GM12872 (cell line): ENCODE results near the gene CMBL.

Source experiments
- TF ChIP-seq, protein P1 (sequence below): IDR thresholded peaks from 3 replicates; pipeline ENCODE4 v1.5.1; 2011; ENCODE audit warnings: low read depth, mild to moderate bottlenecking, low read length, moderate library complexity; ENCODE audit not compliant: insufficient read depth

Gene CMBL

DNA sequence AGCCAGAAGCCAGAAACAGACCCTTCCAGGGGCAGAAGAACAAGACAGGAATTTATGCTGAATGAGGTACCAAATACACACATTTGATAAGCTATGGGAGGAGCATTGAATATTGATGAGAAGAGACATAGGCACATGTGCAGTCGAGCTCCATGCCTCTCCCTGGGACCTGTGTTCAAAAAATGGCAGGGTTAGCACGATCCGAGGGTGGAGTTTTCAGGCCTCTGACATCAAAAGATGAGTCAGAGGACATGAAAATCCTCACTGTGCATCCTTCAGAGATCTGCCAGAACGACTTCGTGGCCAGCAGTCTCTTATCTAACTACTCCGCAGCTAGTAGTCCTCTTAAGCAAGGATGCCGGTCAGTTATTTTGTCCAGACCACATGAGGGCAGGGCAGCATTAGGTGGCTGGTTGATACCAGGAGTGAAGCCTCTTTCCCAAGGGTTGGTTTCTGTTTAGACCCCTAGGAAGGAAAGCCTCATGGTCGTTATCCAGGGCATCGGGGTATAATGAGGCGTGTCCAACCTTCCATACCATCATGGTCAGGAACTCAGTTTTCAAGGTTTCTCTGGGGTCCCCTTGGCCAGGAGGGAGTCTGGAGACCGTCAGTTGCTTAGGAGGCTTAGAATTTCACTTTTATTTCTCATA lies 11.6 kb upstream of the CMBL start:
- TF ChIP-seq, protein P1, sequence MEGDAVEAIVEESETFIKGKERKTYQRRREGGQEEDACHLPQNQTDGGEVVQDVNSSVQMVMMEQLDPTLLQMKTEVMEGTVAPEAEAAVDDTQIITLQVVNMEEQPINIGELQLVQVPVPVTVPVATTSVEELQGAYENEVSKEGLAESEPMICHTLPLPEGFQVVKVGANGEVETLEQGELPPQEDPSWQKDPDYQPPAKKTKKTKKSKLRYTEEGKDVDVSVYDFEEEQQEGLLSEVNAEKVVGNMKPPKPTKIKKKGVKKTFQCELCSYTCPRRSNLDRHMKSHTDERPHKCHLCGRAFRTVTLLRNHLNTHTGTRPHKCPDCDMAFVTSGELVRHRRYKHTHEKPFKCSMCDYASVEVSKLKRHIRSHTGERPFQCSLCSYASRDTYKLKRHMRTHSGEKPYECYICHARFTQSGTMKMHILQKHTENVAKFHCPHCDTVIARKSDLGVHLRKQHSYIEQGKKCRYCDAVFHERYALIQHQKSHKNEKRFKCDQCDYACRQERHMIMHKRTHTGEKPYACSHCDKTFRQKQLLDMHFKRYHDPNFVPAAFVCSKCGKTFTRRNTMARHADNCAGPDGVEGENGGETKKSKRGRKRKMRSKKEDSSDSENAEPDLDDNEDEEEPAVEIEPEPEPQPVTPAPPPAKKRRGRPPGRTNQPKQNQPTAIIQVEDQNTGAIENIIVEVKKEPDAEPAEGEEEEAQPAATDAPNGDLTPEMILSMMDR: no peak

DNA sequence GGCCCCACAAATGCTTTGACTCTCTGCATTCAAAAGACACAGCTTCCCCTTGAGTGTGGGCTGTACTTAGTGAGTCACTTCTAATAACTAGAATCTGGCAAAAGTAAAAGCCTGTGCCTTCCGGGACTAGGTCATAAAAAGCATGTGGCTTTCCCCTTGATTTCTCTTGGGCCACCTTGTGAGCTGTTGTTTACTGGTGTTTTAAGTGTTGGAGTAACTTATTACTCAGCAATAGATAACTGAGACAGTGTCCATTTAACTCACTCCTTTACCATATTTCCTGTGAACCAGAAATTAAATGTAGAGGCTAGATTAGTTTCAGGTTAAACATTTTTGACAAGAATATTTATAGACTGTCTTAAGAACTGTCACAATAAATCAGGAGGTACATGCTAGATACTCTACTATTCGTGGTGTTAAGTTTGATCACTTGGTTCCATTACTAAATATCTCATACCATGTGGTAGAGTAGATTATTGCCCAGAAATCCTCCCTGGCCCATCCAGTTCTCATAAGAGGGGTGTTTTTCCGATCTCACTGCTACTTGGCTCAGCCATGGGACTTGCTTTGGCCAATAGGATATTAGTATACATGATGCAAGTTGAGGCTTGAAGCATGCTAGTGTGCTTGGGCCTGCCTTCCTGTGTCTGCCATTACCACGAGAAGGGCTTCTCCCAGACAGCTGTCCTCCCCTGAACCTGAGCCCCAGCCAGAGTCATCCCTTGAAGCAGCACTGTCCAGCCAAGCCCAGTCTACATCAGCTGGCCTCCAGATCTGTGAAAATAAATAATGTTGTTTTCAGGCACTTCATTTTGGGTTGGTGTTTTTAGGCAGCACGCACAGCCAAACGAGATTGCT lies 10.4 kb upstream of the CMBL start:
- TF ChIP-seq, protein P1: no peak

DNA sequence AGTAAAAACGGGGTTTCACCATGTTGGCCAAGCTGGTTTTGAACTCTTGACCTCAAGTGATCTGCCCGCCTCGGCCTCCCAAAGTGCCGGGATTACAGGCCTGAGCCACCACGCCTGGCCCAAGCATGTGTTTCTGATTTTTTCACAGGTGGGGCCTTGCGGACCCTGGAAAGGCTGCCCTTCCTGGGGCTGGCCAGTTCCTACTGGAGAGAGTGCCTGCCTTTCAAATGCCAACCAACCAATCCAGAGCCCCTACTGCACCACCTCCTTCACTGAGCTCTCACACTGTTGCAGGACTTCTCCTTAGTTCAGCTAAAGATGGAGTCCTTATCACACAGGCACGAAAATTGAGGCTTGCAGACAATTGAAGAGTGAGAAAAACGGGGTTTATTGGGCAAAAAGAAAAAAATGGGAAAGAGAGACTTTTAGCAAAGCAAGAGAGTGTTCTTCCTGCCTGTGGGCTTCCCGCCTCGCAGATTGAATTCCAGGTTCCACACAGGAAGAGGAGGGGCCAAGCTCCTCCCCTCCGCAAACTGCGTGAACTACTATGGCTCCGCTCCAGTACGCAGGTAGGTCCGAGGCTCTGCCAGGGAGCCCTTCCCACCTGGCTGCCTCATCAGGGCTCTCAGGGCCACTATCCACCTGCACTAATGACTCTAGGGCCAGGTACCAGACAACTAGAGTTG lies 8.3 kb upstream of the CMBL start:
- TF ChIP-seq, protein P1: no peak

DNA sequence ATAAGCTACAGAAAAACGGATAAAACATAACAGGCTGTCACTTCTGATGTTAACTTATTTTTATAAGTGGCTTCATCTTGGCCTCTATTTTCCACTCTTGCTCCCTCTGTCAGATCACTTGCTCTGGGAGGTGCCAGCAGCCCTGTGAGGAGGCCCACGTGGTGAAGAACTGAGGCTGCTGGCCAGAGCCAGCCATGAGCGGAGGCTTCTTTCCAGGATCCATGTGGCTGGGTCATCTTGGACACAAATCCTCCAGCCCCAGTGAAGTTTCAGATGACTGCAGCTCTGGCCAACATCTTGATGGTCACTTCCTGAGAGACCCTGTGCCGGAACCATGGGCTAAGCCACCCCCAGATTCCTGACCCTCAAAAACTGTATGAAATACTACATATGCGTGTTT lies 7.5 kb upstream of the CMBL start:
- TF ChIP-seq, protein P1: no peak

DNA sequence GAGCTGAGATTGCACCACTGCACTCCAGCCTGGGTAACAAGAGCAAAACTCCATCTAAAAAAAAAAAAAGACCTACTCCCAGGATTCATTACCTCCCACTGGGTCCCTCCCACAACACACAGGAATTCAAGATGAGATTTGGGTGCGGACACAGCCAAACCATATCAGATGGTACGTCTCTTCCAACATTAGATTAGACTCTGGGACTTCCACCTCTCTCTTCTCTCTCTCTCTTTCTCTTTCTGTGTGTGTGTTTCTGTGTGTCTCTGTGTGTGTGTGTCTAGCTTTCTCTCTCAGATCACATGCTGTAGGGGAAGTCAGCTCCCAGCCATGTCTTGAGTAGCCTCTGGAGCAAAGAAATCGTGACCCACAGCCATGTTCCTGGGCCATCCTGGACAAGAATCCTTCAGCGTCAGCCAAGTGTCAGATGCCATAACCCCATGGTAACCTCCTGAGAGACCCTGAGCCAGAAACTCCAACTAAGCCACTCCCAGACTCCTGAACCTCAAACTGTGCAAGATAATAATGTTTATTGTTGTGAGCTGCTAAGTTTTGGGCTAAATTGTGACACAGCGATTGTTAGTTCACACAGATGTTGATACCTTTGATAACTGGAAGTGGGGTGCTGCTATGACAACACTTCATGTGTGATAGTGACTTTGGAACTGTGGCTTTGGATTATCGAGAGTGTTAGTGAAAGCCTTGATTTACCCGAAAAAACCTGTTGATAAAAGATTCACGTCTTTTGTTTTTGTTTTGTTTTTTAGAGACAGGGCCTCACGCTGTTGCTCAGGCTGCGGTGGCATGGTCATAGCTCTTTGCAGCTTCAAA lies 4.1 kb upstream of the CMBL start:
- TF ChIP-seq, protein P1: no peak

DNA sequence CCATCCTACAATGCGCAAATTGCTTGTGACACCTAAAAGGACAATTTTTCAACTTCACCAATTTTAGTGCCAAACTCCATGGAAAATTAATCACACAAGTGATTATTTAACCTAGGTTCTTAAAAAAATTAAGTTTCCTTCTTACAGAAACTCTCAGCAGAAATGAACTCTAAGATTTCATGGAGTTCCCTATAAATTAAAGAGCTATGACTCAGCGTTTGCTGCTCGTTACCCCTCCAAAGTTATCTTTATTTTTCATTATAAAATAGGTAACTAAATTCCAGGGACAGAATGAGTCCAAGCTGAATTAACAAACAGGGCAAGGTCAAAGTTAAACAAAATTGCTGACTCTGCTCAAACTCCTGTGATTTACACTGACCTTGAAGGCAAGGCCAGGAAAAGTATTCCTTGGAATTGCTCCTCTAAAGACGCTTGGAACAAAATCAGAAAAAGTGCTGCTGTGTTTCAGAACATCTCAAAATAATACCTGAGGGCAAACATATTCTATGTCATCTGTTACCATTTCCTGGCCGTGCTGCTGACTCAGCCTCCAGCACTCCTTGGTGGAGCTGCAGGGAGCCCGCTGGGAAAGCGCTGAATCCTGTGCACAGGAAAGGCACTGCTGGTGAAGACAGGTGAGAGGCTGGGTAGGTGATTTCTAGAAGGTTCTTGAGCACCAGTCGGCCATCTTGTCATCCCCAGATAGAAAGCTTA lies 2.5 kb upstream of the CMBL start:
- TF ChIP-seq, protein P1: no peak
